DND-41 (cell line): ENCODE results near the gene FOXP1.
A peak's percentile ranks its signal among the peaks of the same experiment; 100 is the strongest.

ENCODE experiments used
- ATAC-seq: fragments of 200-7000 bp; cut with Tn5 transposase; 3 replicates; pipeline ENCODE4 v1.9.1; 2021; ENCODE audit warnings: low read depth; ENCODE audit not compliant: insufficient read depth
- DNase-seq: peaks from one replicate; pipeline ENCODE4 v3.0.0-alpha.2; 2020
- H2AFZ ChIP-seq: 2 replicates; pipeline ENCODE4 v1.6.0; 2012; ENCODE audit warnings: low read depth, low read length
- H3K27ac ChIP-seq: 2 replicates; pipeline ENCODE4 v1.5.1; 2012; ENCODE audit warnings: low read length, inconsistent platforms
- H3K27me3 ChIP-seq: fragments of 200-600 bp; sonication (generic); 2 replicates; pipeline ENCODE4 v1.6.0; 2012; ENCODE audit warnings: low read length, mild to moderate bottlenecking, inconsistent platforms; ENCODE audit not compliant: insufficient read depth, poor library complexity
- H3K36me3 ChIP-seq: 2 replicates; pipeline ENCODE4 v1.5.1; 2012; ENCODE audit warnings: low read length, inconsistent platforms; ENCODE audit not compliant: insufficient read depth
- H3K4me1 ChIP-seq: 2 replicates; pipeline ENCODE4 v1.5.1; 2012; ENCODE audit warnings: mild to moderate bottlenecking, low read length; ENCODE audit not compliant: insufficient read depth
- H3K4me2 ChIP-seq: 2 replicates; pipeline ENCODE4 v1.6.0; 2012; ENCODE audit warnings: mild to moderate bottlenecking, moderate library complexity, low read length, inconsistent platforms; ENCODE audit not compliant: insufficient read depth
- H3K4me3 ChIP-seq, 2 experiments: fragments of 200-600 bp in 1 of 2; shearing (Covaris generic) in 1 of 2; 2 replicates each; pipeline ENCODE4 v1.5.1; 2012 to 2016; ENCODE audit warnings: inconsistent platforms in 2 of 2, low read length in 2 of 2, mild to moderate bottlenecking in 2 of 2, low read depth in 1 of 2, moderate library complexity in 1 of 2
- H3K79me2 ChIP-seq: 2 replicates; pipeline ENCODE4 v1.6.0; 2012; ENCODE audit warnings: low read length, inconsistent platforms; ENCODE audit not compliant: insufficient read depth
- H3K9ac ChIP-seq: 2 replicates; pipeline ENCODE4 v1.6.0; 2012; ENCODE audit warnings: low read depth, mild to moderate bottlenecking, inconsistent platforms, low read length, moderate library complexity
- H3K9me3 ChIP-seq: 2 replicates; pipeline ENCODE4 v1.5.1; 2012; ENCODE audit warnings: low read length, moderate library complexity, mild to moderate bottlenecking, inconsistent platforms; ENCODE audit not compliant: insufficient read depth, severe bottlenecking
- H4K20me1 ChIP-seq: 2 replicates; pipeline ENCODE4 v1.6.0; 2012; ENCODE audit warnings: low read length; ENCODE audit not compliant: insufficient read depth
- CTCF ChIP-seq: IDR thresholded peaks from 2 replicates; pipeline ENCODE4 v1.5.1; 2012; ENCODE audit warnings: borderline replicate concordance, low read length, moderate library complexity, mild to moderate bottlenecking; ENCODE audit not compliant: poor library complexity, severe bottlenecking; ENCODE audit errors: extremely low read depth
- EZH2 ChIP-seq: IDR thresholded peaks from 3 replicates; pipeline ENCODE4 v1.6.1; 2012; ENCODE audit warnings: borderline replicate concordance, low read depth, mild to moderate bottlenecking, moderate library complexity, low read length, inconsistent platforms; ENCODE audit not compliant: severe bottlenecking

The FOXP1 gene

GRCh38 chr3:71088742-71089141 lies 494.8 kb downstream of the FOXP1 start:
- Histone ChIP-seq H2AFZ (no peak overlapping the region), H3K4me1 (peaks cover 21% of the 10 kb centered on the region), H3K27ac (no peak overlapping the region), H4K20me1 (peaks cover 16% of the 10 kb centered on the region), H3K79me2 (peaks cover 55% of the 10 kb centered on the region), H3K4me2 (no peak overlapping the region), H3K27me3 (no peaks in the 10 kb centered on the region), H3K4me3 (no peak overlapping the region), H3K9me3 (no peaks in the 10 kb centered on the region), H3K36me3 (peaks cover 7% of the 10 kb centered on the region; the same call in 1 of the 2 replicates), H3K9ac (no peak overlapping the region)
- TF ChIP-seq CTCF (no peak), EZH2 (no peak)
- ATAC-seq (no peak), DNase-seq (no peak)

DNA sequence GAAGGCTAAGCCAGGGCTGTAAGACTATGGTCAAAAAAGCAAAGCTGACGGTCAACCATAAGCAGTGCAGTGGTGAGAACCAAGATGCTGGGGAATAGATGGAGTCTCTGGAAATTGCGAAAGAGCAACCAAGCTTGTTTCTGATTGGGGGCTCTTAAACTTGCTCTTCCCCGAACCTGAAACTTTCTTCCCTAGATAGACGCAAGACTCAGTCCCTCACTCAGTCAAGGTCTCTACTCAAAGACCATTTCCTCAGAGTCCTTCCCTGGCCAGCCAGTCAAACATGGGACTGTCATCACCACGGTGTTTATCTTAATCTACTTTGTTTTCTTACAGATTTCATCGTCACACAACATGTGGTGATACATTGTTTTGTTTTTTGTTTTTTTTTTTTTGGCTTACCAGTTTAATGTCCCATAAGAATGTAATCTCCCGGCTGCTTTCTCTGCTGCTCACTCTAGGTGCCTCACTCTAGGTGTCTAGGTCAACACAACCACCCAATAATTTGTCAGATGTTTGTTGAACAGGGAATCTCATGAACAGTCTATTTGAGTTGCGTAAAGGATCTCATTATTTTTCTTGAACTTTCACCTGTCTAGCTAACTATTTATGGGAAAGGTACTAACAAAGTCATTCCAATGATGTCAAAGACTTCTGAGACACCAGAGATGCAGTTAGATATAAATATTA lies 495.4 kb downstream of the FOXP1 start:
- Histone ChIP-seq H4K20me1 (peaks cover 16% of the 10 kb centered on the region), H2AFZ (no peak overlapping the region), H3K4me3 (no peak overlapping the region), H3K4me1 (peaks cover 22% of the 10 kb centered on the region), H3K79me2 (peaks cover 57% of the 10 kb centered on the region), H3K27me3 (no peaks in the 10 kb centered on the region), H3K27ac (peak overlapping the region; percentile 37), H3K4me2 (no peak overlapping the region), H3K9ac (no peak overlapping the region), H3K36me3 (peaks cover 7% of the 10 kb centered on the region; the same call in 1 of the 2 replicates), H3K9me3 (no peaks in the 10 kb centered on the region)
- ATAC-seq (no peak), DNase-seq (no peak)
- TF ChIP-seq EZH2 = no peak
- TF ChIP-seq CTCF = no peak

DNA sequence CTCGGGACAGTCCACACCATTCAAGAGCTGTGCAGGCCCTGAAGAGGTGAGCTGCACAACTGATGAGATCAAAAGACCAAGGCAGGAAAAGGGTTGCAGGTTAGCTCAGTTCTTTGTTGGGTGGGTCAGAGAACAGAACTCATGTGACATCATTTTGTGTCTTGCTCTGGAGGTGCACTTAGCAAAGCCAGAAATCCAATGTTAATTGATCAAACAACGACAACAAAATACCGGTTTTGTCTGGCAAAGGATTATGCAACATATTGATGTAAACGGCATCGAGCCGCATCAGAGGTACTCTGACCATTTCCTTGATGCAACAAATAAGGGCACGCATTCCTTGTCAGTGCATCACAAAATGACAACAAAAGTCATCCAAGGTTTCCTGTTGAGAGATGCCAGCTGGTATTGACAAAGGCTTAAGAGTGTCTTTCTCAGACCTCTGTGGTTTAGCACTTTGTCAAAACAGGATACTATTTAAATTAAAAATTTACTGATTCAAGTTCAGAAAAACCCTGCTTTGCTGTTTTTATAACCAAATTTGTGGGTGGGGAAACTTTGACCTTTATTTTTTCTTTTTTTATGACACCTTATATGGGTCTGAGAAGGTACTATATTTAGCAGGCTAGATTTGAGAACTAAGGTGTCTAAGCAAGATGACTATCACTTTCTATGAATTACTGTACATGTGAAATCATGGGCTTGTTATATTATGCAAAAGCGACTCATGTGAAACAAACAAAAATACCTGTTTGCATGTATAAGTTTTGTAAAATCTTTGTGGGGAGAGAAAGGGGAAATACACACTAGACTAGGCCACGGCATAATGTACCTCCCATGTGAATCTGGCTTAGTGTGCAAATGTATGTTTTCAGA lies 496.1 kb downstream of the FOXP1 start:
- no peak for DNase-seq

More for the DNA sequence above, 496.1 kb downstream of the FOXP1 start:
- Histone ChIP-seq H2AFZ (no peak overlapping the region), H3K4me1 (peaks cover 27% of the 10 kb centered on the region), H3K4me2 (no peak overlapping the region), H3K9ac (no peak overlapping the region), H3K36me3 (peaks cover 7% of the 10 kb centered on the region; the same call in 1 of the 2 replicates), H3K9me3 (no peaks in the 10 kb centered on the region), H3K27ac (peak overlapping the region; percentile 37), H4K20me1 (peaks cover 20% of the 10 kb centered on the region), H3K79me2 (peaks cover 62% of the 10 kb centered on the region), H3K27me3 (no peaks in the 10 kb centered on the region), H3K4me3 (no peak overlapping the region)
- peak; percentile 50; the same call in 2 of the 3 replicates for ATAC-seq
- TF ChIP-seq EZH2 (no peak), CTCF (no peak)
